Upper lobe of right lung (tissue), 1 donor: ENCODE data around the gene TAMALIN. TPM values are rescaled to one million over a fixed set of nuclear protein-coding genes. Genes with fewer than 3 reads are reported as not detected.
"Not testable (repeated sequence)": the region's sequence is repeated elsewhere in the genome, so short reads cannot be mapped to it uniquely, and the experiment has no call there.

ENCODE experiments used
- ATAC-seq: fragments of 200-7000 bp; cut with Tn5 transposase; one replicate; pipeline ENCODE4 v1.9.1; 2020; ENCODE audit warnings: mild to moderate bottlenecking, moderate library complexity
- DNase-seq: peaks from one replicate; pipeline ENCODE4 v3.0.0-alpha.2; 2020
- H3K27ac ChIP-seq: fragments of 200-600 bp; one replicate; pipeline ENCODE4 v1.8.0; 2022
- H3K27me3 ChIP-seq: fragments of 200-600 bp; one replicate; pipeline ENCODE4 v1.8.0; 2022; ENCODE audit warnings: mild to moderate bottlenecking
- H3K36me3 ChIP-seq: fragments of 200-600 bp; one replicate; pipeline ENCODE4 v1.8.0; 2022
- H3K4me1 ChIP-seq: fragments of 200-600 bp; one replicate; pipeline ENCODE4 v1.8.0; 2022
- H3K4me3 ChIP-seq: fragments of 200-600 bp; one replicate; pipeline ENCODE4 v1.8.0; 2022; ENCODE audit warnings: mild to moderate bottlenecking
- H3K9me3 ChIP-seq: fragments of 200-600 bp; one replicate; pipeline ENCODE4 v1.8.0; 2022
- intact Hi-C: fragments of 100-400 bp; cut with DNase I; formaldehyde crosslinking; loops from one replicate; pipeline ENCODE4 v1.11.0; 2022
- total RNA-seq: library from RNA; stranded (reverse); fragmentation: NEBNext Ultra II Directional; extraction: Animal tissue kit (Norgen Biotek cat#: 25700); gene quantifications from one replicate; pipeline ENCODE4 v1.2.1, GENCODE V29; 2021
- TF ChIP-seq, protein P1 (sequence below): fragments of 200-600 bp; IDR thresholded peaks from one replicate; pipeline ENCODE4 v1.8.0; 2022; ENCODE audit warnings: antibody characterized with exemption
- donor health status: DM: no; HTN: yes; CAD: no; lungs with severe emphysema.

The TAMALIN gene
- total RNA-seq, 1 donor from 2014 or later, result 199 TPM

DNA sequence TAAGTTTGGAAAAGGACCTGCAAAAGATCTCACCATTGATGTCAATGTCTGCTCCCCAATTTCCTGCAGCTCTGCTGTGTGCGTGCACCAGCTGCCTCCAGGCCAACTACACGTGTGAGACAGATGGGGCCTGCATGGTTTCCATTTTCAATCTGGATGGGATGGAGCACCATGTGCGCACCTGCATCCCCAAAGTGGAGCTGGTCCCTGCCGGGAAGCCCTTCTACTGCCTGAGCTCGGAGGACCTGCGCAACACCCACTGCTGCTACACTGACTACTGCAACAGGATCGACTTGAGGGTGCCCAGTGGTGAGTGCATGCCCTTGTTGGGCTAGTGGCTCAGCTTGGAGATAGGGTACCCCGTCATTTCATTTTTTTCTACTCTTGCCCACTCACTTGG, 31.6 kb upstream of the TAMALIN start:
- no peak overlapping the region for H3K27ac ChIP-seq
- DNase-seq, result no peak
- intact Hi-C loops, result loop anchor here (10.0 kb wide), 1 partner anchor 50 kb away; no protein-coding TSS in a partner anchor
- no peaks in the 10 kb centered on the region for H3K27me3 ChIP-seq
- H3K36me3 ChIP-seq, result peaks cover 28% of the 10 kb centered on the region
- H3K4me3 ChIP-seq, result no peak overlapping the region
- peaks cover 72% of the 10 kb centered on the region for H3K4me1 ChIP-seq
- H3K9me3 ChIP-seq, result no peaks in the 10 kb centered on the region
- TF ChIP-seq, protein P1, sequence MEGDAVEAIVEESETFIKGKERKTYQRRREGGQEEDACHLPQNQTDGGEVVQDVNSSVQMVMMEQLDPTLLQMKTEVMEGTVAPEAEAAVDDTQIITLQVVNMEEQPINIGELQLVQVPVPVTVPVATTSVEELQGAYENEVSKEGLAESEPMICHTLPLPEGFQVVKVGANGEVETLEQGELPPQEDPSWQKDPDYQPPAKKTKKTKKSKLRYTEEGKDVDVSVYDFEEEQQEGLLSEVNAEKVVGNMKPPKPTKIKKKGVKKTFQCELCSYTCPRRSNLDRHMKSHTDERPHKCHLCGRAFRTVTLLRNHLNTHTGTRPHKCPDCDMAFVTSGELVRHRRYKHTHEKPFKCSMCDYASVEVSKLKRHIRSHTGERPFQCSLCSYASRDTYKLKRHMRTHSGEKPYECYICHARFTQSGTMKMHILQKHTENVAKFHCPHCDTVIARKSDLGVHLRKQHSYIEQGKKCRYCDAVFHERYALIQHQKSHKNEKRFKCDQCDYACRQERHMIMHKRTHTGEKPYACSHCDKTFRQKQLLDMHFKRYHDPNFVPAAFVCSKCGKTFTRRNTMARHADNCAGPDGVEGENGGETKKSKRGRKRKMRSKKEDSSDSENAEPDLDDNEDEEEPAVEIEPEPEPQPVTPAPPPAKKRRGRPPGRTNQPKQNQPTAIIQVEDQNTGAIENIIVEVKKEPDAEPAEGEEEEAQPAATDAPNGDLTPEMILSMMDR, result no peak
- no peak for ATAC-seq

DNA sequence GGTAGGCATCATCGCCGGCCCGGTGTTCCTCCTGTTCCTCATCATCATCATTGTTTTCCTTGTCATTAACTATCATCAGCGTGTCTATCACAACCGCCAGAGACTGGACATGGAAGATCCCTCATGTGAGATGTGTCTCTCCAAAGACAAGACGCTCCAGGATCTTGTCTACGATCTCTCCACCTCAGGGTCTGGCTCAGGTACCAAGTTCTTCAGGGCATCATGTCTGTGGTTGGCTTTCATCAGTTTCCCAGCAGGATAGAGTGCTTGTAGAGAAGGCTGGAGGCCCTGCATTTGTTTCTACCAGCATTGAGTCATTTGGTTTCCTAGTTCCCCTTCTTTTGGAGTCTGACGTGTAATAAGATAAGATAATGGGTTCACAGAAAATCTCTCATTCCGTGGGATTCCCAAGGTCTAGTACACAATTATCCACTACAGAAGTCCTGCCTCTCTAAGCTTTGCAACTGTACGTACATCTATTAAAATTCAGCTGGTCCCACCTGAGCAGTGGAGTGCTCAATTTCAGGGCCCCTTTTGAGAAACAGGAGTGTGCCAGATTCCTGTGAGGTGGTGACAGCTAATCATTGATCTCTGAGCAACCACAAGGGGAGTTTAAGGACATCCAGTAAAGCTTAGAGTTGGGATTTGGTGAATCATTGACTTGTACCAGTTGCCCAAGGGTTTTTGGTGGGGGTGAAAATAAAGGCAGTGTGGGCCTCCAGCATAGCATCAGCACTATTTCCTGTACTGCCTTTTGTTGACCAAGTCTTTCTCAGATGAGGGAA, 30.2 kb upstream of the TAMALIN start:
- no peak for DNase-seq
- Histone ChIP-seq H3K36me3 (peaks cover 36% of the 10 kb centered on the region), H3K27ac (peak overlapping the region; percentile 47)

DNA sequence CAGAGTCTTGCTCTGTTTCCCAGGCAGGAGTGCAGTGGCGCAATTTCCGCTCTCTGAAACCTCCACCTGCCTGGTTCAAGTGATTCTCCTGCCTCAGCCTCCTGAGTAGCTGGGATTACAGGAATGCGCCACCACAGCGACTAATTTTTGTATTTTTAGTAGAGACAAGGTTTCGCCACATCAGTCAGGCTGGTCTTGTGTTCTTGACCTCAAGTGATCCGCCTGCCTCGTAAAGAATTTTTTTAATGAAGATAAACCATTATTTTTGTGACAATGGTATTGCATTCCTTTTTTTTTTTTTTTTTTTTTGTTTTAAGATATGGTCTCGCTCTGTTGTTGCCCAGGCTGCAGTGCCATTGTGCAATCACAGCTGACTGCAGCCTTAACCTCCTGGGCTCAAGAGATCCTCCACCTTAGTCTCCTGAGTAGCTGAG, 29.4 kb upstream of the TAMALIN start:
- Histone ChIP-seq H3K4me1 (peaks cover 55% of the 10 kb centered on the region), H3K36me3 (peaks cover 43% of the 10 kb centered on the region), H3K27me3 (no peaks in the 10 kb centered on the region), H3K4me3 (no peak overlapping the region), H3K27ac (peak overlapping the region; percentile 47), H3K9me3 (no peaks in the 10 kb centered on the region)
- intact Hi-C loops, result loop anchor here (10.0 kb wide), 1 partner anchor 53 kb away; no protein-coding TSS in a partner anchor
- DNase-seq, result no peak
- TF ChIP-seq, protein P1, result no peak
- ATAC-seq, result no peak

More for the DNA sequence above, 30.2 kb upstream of the TAMALIN start:
- intact Hi-C loops, result loop anchor here (10.0 kb wide), 1 partner anchor 52 kb away; no protein-coding TSS in a partner anchor
- ATAC-seq, result peak; percentile 7
- H3K27me3 ChIP-seq, result no peaks in the 10 kb centered on the region
- no peak overlapping the region for H3K4me3 ChIP-seq
- H3K4me1 ChIP-seq, result peaks cover 62% of the 10 kb centered on the region
- TF ChIP-seq, protein P1, result no peak
- H3K9me3 ChIP-seq, result no peaks in the 10 kb centered on the region

DNA sequence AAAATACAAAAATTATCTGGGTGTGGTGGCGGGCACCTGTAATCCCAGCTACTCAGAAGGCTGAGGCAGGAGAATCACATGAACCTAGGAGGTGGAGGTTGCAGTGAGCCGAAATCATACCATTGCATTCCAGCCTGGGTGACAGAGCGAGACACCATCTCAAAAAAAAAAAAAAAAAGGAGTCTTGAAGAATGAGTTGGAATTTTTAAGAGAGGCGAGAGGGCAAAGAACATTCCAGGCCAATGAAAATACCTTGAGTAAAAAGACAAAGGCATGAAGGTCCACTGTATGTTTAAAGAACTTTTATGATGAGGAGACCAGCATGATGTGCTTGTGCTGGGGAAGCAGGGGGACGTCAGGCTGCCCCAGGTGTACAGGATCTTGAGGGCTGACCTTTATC, 27.4 kb upstream of the TAMALIN start:
- H3K27ac ChIP-seq, DNase-seq, H3K9me3 ChIP-seq, ATAC-seq, H3K27me3 ChIP-seq, H3K4me3 ChIP-seq: not testable (repeated sequence)
- peaks cover 35% of the 10 kb centered on the region for H3K4me1 ChIP-seq
- peaks cover 63% of the 10 kb centered on the region for H3K36me3 ChIP-seq
- intact Hi-C loops, result loop anchor here (10.0 kb wide), 1 partner anchor 55 kb away; no protein-coding TSS in a partner anchor

DNA sequence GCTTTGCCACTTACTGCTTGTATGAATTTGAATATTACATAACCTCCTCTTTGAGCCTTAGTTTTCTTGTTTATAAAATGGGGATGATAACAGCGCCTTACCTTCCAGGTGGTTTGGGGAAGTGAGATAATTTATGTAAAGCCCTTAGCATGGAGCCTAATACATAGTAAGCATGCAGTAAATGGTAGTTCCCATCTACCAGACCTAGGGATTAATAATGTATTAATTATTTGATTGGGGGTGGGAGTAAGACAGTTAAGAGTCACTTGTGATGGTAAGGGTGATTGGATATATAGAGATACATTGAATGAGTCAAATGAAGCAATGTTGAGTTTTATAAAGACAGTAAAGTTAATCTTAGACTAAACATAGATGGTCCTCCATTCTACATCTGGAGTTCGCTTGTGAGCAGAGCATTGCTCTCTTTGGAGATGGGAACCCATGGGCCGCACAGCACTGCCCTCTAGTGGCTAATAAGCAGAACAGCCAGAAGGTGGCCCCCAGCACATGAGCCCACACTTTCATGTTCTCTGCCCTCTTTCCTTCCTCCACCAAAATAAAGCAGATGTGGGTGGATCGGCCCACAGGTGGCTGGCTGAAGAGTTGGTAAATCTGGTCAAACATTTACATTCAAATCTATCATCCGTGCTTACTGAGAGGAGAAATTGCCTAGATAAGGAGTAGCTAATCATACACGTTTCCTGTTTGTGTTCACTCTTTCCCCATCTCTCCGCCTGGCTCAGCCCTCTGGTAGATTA, 26.5 kb upstream of the TAMALIN start:
- peak; percentile 75 for DNase-seq
- intact Hi-C loops, result no loop called here
- H3K36me3 ChIP-seq, result peaks cover 72% of the 10 kb centered on the region

More for the DNA sequence above, 26.5 kb upstream of the TAMALIN start:
- ATAC-seq, result peak; percentile 94
- no peak overlapping the region for H3K27ac ChIP-seq
- H3K9me3 ChIP-seq, result no peaks in the 10 kb centered on the region
- H3K4me1 ChIP-seq, result peaks cover 26% of the 10 kb centered on the region
- no peaks in the 10 kb centered on the region for H3K27me3 ChIP-seq
- H3K4me3 ChIP-seq, result no peak overlapping the region
- TF ChIP-seq, protein P1, result peak; percentile 98
